Neural progenitor cell (in vitro differentiated cells): ENCODE measurements around the gene GPR84. TPM values are rescaled to one million over a fixed set of nuclear protein-coding genes. Genes with fewer than 3 reads are reported as not detected.
A peak's percentile ranks its signal among the peaks of the same experiment; 100 is the strongest.

Experiments used
- DNase-seq: peaks from one replicate; pipeline ENCODE4 v3.0.0-alpha.2; 2016; ENCODE audit warnings: low spot score
- H2AFZ ChIP-seq: fragments of 200-600 bp; sonication (generic); replicated peaks from 2 replicates; pipeline ENCODE4 v1.6.1; 2016; ENCODE audit warnings: antibody characterized with exemption
- H3F3A ChIP-seq: fragments of 200-600 bp; sonication (generic); 2 replicates; pipeline ENCODE4 v1.6.1; 2016; ENCODE audit warnings: antibody characterized with exemption, low read depth
- H3K27ac ChIP-seq: fragments of 200-600 bp; sonication (generic); 2 replicates; pipeline ENCODE4 v1.5.1; 2016; ENCODE audit warnings: mild to moderate bottlenecking
- H3K27me3 ChIP-seq: fragments of 200-600 bp; sonication (generic); 2 replicates; pipeline ENCODE4 v1.6.1; 2016; ENCODE audit warnings: mild to moderate bottlenecking, moderate library complexity
- H3K36me3 ChIP-seq: fragments of 200-600 bp; sonication (generic); 2 replicates; pipeline ENCODE4 v1.5.1; 2016
- H3K4me1 ChIP-seq: fragments of 200-600 bp; sonication (generic); 2 replicates; pipeline ENCODE4 v1.6.1; 2016; ENCODE audit warnings: mixed run types
- H3K4me2 ChIP-seq: fragments of 200-600 bp; sonication (generic); 2 replicates; pipeline ENCODE4 v1.6.1; 2016
- H3K4me3 ChIP-seq: fragments of 200-600 bp; sonication (generic); 2 replicates; pipeline ENCODE4 v1.5.1; 2016
- H3K79me2 ChIP-seq: fragments of 200-600 bp; sonication (generic); 2 replicates; pipeline ENCODE4 v1.6.1; 2016; ENCODE audit warnings: low read depth
- H3K9ac ChIP-seq: fragments of 200-600 bp; sonication (generic); 2 replicates; pipeline ENCODE4 v1.6.1; 2016
- H3K9me3 ChIP-seq: fragments of 200-600 bp; sonication (generic); 2 replicates; pipeline ENCODE4 v1.5.1; 2016; ENCODE audit warnings: low read depth
- H4K20me1 ChIP-seq: fragments of 200-600 bp; sonication (generic); 2 replicates; pipeline ENCODE4 v1.6.1; 2016; ENCODE audit warnings: low read depth
- H3K27ac Mint-ChIP-seq: 3 replicates; pipeline ENCODE4 v1.8.0; 2021; ENCODE audit warnings: mixed read lengths
- H3K27me3 Mint-ChIP-seq: 2 replicates; pipeline ENCODE4 v1.8.0; 2022; ENCODE audit warnings: low read depth, mild to moderate bottlenecking, inconsistent platforms, moderate library complexity, mixed read lengths; ENCODE audit not compliant: insufficient read depth
- H3K36me3 Mint-ChIP-seq: 3 replicates; pipeline ENCODE4 v1.8.0; 2021; ENCODE audit warnings: mixed read lengths
- H3K4me1 Mint-ChIP-seq: 3 replicates; pipeline ENCODE4 v1.8.0; 2021; ENCODE audit warnings: mixed read lengths
- H3K4me3 Mint-ChIP-seq: 3 replicates; pipeline ENCODE4 v1.8.0; 2021; ENCODE audit warnings: mild to moderate bottlenecking, moderate library complexity, mixed read lengths
- H3K9me3 Mint-ChIP-seq: 3 replicates; pipeline ENCODE4 v1.8.0; 2020; ENCODE audit warnings: mixed read lengths
- CTCF ChIP-seq: fragments of 200-600 bp; sonication (generic); IDR thresholded peaks from 2 replicates; pipeline ENCODE4 v1.5.1; 2017; ENCODE audit warnings: antibody characterized with exemption, mild to moderate bottlenecking
- EZH2 ChIP-seq: fragments of 200-600 bp; sonication (generic); IDR thresholded peaks from 2 replicates; pipeline ENCODE4 v1.6.1; 2017; ENCODE audit warnings: antibody characterized with exemption, mild to moderate bottlenecking, moderate library complexity
- EZH2phosphoT487 ChIP-seq: fragments of 200-600 bp; sonication (generic); IDR thresholded peaks from 2 replicates; pipeline ENCODE4 v1.6.1; 2017; ENCODE audit warnings: antibody characterized with exemption
- total RNA-seq: library from RNA; depleted of rRNA; stranded (reverse); fragments of >200 nt; gene quantifications from 2 replicates; pipeline ENCODE4 v1.2.3, GENCODE V29; 2015; ENCODE audit warnings: low replicate concordance

The GPR84 gene
- total RNA-seq, 1 donor from 2014 or later: not detected

GRCh38 chr12:54341378-54342300, 22.6 kb downstream of the GPR84 start:
- H3F3A ChIP-seq: peaks cover 43% of the 10 kb centered on the region
- Mint-ChIP-seq H3K9me3 (no peaks in the 10 kb centered on the region), H3K27me3 (peaks cover 2% of the 10 kb centered on the region), H3K4me3 (peak overlapping the region; percentile 19), H3K36me3 (peaks cover 35% of the 10 kb centered on the region), H3K4me1 (peaks cover 71% of the 10 kb centered on the region), H3K27ac (peak overlapping the region; percentile 90)
- peaks cover 61% of the 10 kb centered on the region for H3K4me1 ChIP-seq
- no peak overlapping the region for H3K9ac ChIP-seq
- peaks cover 51% of the 10 kb centered on the region for H3K79me2 ChIP-seq
- no peak overlapping the region for H2AFZ ChIP-seq
- H3K36me3 ChIP-seq: no peaks in the 10 kb centered on the region
- H3K4me3 ChIP-seq: peak overlapping the region; percentile 19
- H3K4me2 ChIP-seq: peak overlapping the region; percentile 64
- H3K9me3 ChIP-seq: no peaks in the 10 kb centered on the region
- no peak for TF ChIP-seq CTCF
- TF ChIP-seq EZH2: no peak
- TF ChIP-seq EZH2phosphoT487: no peak
- no peaks in the 10 kb centered on the region for H4K20me1 ChIP-seq
- no peaks in the 10 kb centered on the region for H3K27me3 ChIP-seq
- peak; percentile 90 for DNase-seq
- peak overlapping the region; percentile 96 for H3K27ac ChIP-seq

GRCh38 chr12:54340846-54341245, 23.4 kb downstream of the GPR84 start:
- Histone ChIP-seq H3K79me2 (peaks cover 59% of the 10 kb centered on the region), H3K9me3 (no peaks in the 10 kb centered on the region), H3K4me3 (peak overlapping the region; percentile 19), H3K9ac (no peak overlapping the region), H3K27me3 (no peaks in the 10 kb centered on the region), H3F3A (peaks cover 48% of the 10 kb centered on the region), H3K27ac (peak overlapping the region; percentile 96), H3K4me2 (peak overlapping the region; percentile 64), H4K20me1 (no peaks in the 10 kb centered on the region), H3K36me3 (no peaks in the 10 kb centered on the region), H3K4me1 (peaks cover 61% of the 10 kb centered on the region), H2AFZ (no peak overlapping the region)
- TF ChIP-seq EZH2phosphoT487: no peak
- no peak for TF ChIP-seq CTCF
- no peak for TF ChIP-seq EZH2
- H3K9me3 Mint-ChIP-seq: no peaks in the 10 kb centered on the region
- peaks cover 77% of the 10 kb centered on the region for H3K4me1 Mint-ChIP-seq
- H3K27me3 Mint-ChIP-seq: peaks cover 2% of the 10 kb centered on the region
- peak overlapping the region; percentile 90 for H3K27ac Mint-ChIP-seq
- DNase-seq: no peak
- peaks cover 36% of the 10 kb centered on the region for H3K36me3 Mint-ChIP-seq
- peak overlapping the region; percentile 19 for H3K4me3 Mint-ChIP-seq

GRCh38 chr12:54338698-54339296, 25.5 kb downstream of the GPR84 start:
- Histone ChIP-seq H3K9me3 (no peaks in the 10 kb centered on the region), H3K36me3 (no peaks in the 10 kb centered on the region), H3K4me3 (no peak overlapping the region), H2AFZ (no peak overlapping the region), H3K4me1 (peaks cover 61% of the 10 kb centered on the region), H3K27ac (no peak overlapping the region), H3K4me2 (peak overlapping the region; percentile 32), H3K27me3 (no peaks in the 10 kb centered on the region), H3K9ac (no peak overlapping the region), H3F3A (peaks cover 58% of the 10 kb centered on the region), H3K79me2 (peaks cover 74% of the 10 kb centered on the region), H4K20me1 (no peaks in the 10 kb centered on the region)
- no peak for DNase-seq
- H3K4me1 Mint-ChIP-seq: peaks cover 71% of the 10 kb centered on the region
- H3K9me3 Mint-ChIP-seq: no peaks in the 10 kb centered on the region
- H3K4me3 Mint-ChIP-seq: no peak overlapping the region
- peaks cover 2% of the 10 kb centered on the region for H3K27me3 Mint-ChIP-seq
- no peak overlapping the region for H3K27ac Mint-ChIP-seq
- H3K36me3 Mint-ChIP-seq: peaks cover 29% of the 10 kb centered on the region
- TF ChIP-seq EZH2 (no peak), CTCF (no peak), EZH2phosphoT487 (no peak)
